LNCAP (cell line): ENCODE data around the gene DTD1.

Experiments used
- CTCF ChIP-seq: fragments of 450-650 bp; IDR thresholded peaks from 2 replicates; pipeline ENCODE4 v1.5.1; 2017; ENCODE audit warnings: mild to moderate bottlenecking

Gene DTD1

GRCh38 chr20:18585134-18585533 lies 2.7 kb upstream of the DTD1 start:
- TF ChIP-seq CTCF, result no peak

GRCh38 chr20:18588574-18588933 lies 700 bp downstream of the DTD1 start:
- no peak for TF ChIP-seq CTCF

- TF ChIP-seq CTCF, result no peak
Measured at GRCh38 chr20:18589941-18590674, 2.3 kb downstream of the DTD1 start.

- TF ChIP-seq CTCF, result no peak
Measured at GRCh38 chr20:18596270-18596669, 8.4 kb downstream of the DTD1 start.

GRCh38 chr20:18609741-18610140 lies 21.9 kb downstream of the DTD1 start:
- TF ChIP-seq CTCF, result no peak

- TF ChIP-seq CTCF, result no peak
Measured at GRCh38 chr20:18611492-18611891, 23.6 kb downstream of the DTD1 start.

GRCh38 chr20:18613553-18613952 lies 25.7 kb downstream of the DTD1 start:
- TF ChIP-seq CTCF, result no peak

- TF ChIP-seq CTCF, result no peak
Measured at GRCh38 chr20:18614244-18614643, 26.4 kb downstream of the DTD1 start.
